Caco-2 (cell line): ENCODE results near the gene RHBDD1. TPM values are rescaled to one million over a fixed set of nuclear protein-coding genes. Genes with fewer than 3 reads are reported as not detected.

ENCODE experiments used
- BruUV-seq: library from RNA; stranded (reverse); fragments of 400-500 nt; replicated peaks from 2 replicates; lab custom pipeline; 2021; lab: Mats Ljungman, UMichigan
- CTCF ChIA-PET: fragments of 300-600 bp; sonication (Branson Sonifier 250); formaldehyde crosslinking; loops from one replicate; lab custom pipeline; 2022; ENCODE audit warnings: antibody characterized with exemption; lab: Charles Lee
- POLR2A ChIA-PET: fragments of 300-600 bp; sonication (Branson Sonifier 250); formaldehyde crosslinking; loops from one replicate; lab custom pipeline; 2022; ENCODE audit warnings: antibody characterized with exemption; lab: Charles Lee
- DNase-seq, 2 experiments: peaks; one replicate each; pipeline versions ENCODE4 v3.0.0 to v3.0.0-alpha.2; 2020 to 2022
- H3K27me3 ChIP-seq: replicated peaks from 2 replicates; pipeline ENCODE4 v1.6.0; 2011; ENCODE audit warnings: low read length; ENCODE audit not compliant: control insufficient read depth, insufficient read depth
- H3K36me3 ChIP-seq: 2 replicates; pipeline ENCODE4 v1.5.1; 2011; ENCODE audit warnings: low read length; ENCODE audit not compliant: control insufficient read depth, insufficient read depth
- H3K4me1 ChIP-seq: fragments of 250-450 bp; sonication (Bioruptor Pico); 2 replicates; pipeline ENCODE4 v1.5.1; 2020; ENCODE audit warnings: mild to moderate bottlenecking
- H3K4me3 ChIP-seq: 2 replicates; pipeline ENCODE4 v1.5.1; 2011; ENCODE audit warnings: low read depth, mild to moderate bottlenecking, control low read depth, low read length
- H3K9me3 ChIP-seq: fragments of 250-450 bp; sonication (Bioruptor Pico); 2 replicates; pipeline ENCODE4 v1.5.1; 2020; ENCODE audit warnings: mild to moderate bottlenecking, moderate library complexity
- H3K27ac Mint-ChIP-seq: one replicate; pipeline ENCODE4 v1.8.0; 2022; ENCODE audit warnings: mixed read lengths; ENCODE audit not compliant: unreplicated experiment
- H3K27me3 Mint-ChIP-seq: one replicate; pipeline ENCODE4 v1.8.0; 2022; ENCODE audit warnings: mixed read lengths; ENCODE audit not compliant: insufficient read depth, unreplicated experiment
- H3K36me3 Mint-ChIP-seq: one replicate; pipeline ENCODE4 v1.8.0; 2022; ENCODE audit warnings: mild to moderate bottlenecking, mixed read lengths; ENCODE audit not compliant: insufficient read depth, unreplicated experiment
- H3K4me1 Mint-ChIP-seq: one replicate; pipeline ENCODE4 v1.8.0; 2022; ENCODE audit warnings: low read depth, mixed read lengths; ENCODE audit not compliant: unreplicated experiment
- H3K4me3 Mint-ChIP-seq: one replicate; pipeline ENCODE4 v1.8.0; 2022; ENCODE audit warnings: mild to moderate bottlenecking, moderate library complexity, mixed read lengths; ENCODE audit not compliant: unreplicated experiment
- H3K9me3 Mint-ChIP-seq: one replicate; pipeline ENCODE4 v1.8.0; 2022; ENCODE audit warnings: mixed read lengths; ENCODE audit not compliant: unreplicated experiment
- intact Hi-C: fragments of 100-400 bp; cut with micrococcal nuclease; formaldehyde crosslinking; loops from one replicate; pipeline ENCODE4 v1.10.0; 2022; ENCODE audit not compliant: unreplicated experiment
- total RNA-seq: library from RNA; stranded (reverse); gene quantifications from 2 replicates; pipeline ENCODE4 v1.2.3, GENCODE V29; 2022
- TF ChIP-seq, protein P1 (sequence below), 2 experiments: fragments of 200-600 bp in 1 of 2; IDR thresholded peaks; 1 replicate in 1 of 2; 2 replicates in 1 of 2; pipeline versions ENCODE4 v1.5.1 to v1.8.0; 2011 to 2022; ENCODE audit warnings: antibody characterized with exemption in 1 of 2, control low read depth in 1 of 2, inconsistent platforms in 1 of 2, low read depth in 1 of 2, low read length in 1 of 2, mild to moderate bottlenecking in 1 of 2, moderate library complexity in 1 of 2; ENCODE audit not compliant: insufficient read depth in 1 of 2, severe bottlenecking in 1 of 2, unreplicated experiment in 1 of 2

RHBDD1 gene
- total RNA-seq, 1 experiment from 2014 or later, result 14.3 TPM

DNA sequence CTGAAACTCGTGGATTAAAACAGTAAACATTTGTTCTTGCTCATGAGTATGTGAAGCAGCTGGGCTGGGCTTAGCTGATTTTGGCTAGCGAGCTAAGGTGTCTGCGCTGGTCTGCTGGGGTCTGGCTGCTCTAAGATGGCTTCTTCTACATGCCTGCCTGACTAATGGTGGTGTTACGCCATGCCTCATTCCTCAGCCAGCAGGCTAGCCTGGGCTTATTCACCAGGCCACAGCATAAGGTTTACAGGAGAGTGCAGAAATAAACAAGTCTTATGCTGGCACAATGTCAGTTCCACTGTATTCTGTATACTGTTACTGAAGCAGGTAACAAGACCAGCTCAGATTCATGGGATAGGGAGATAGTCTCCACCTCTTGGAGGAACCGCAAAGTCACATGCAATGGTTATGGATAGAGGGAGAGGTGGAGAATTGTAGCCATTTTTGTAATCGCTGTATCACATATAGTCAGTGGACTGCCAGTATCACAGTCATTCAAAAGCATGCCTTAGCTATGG is 80.0 kb downstream of the RHBDD1 start:
- intact Hi-C loops, result no loop called here
- Histone ChIP-seq H3K27me3 (no peaks in the 10 kb centered on the region), H3K9me3 (no peaks in the 10 kb centered on the region), H3K4me3 (no peak overlapping the region), H3K4me1 (no peaks in the 10 kb centered on the region), H3K36me3 (no peaks in the 10 kb centered on the region)
- ChIA-PET POLR2A (no interaction called here), CTCF (no interaction called here)
- Mint-ChIP-seq H3K27me3 (no peaks in the 10 kb centered on the region), H3K36me3 (no peaks in the 10 kb centered on the region), H3K27ac (no peak overlapping the region), H3K4me3 (no peak overlapping the region), H3K4me1 (no peaks in the 10 kb centered on the region), H3K9me3 (no peaks in the 10 kb centered on the region)
- DNase-seq, result no peak
- no TSS peak for BruUV-seq
- TF ChIP-seq, protein P1, sequence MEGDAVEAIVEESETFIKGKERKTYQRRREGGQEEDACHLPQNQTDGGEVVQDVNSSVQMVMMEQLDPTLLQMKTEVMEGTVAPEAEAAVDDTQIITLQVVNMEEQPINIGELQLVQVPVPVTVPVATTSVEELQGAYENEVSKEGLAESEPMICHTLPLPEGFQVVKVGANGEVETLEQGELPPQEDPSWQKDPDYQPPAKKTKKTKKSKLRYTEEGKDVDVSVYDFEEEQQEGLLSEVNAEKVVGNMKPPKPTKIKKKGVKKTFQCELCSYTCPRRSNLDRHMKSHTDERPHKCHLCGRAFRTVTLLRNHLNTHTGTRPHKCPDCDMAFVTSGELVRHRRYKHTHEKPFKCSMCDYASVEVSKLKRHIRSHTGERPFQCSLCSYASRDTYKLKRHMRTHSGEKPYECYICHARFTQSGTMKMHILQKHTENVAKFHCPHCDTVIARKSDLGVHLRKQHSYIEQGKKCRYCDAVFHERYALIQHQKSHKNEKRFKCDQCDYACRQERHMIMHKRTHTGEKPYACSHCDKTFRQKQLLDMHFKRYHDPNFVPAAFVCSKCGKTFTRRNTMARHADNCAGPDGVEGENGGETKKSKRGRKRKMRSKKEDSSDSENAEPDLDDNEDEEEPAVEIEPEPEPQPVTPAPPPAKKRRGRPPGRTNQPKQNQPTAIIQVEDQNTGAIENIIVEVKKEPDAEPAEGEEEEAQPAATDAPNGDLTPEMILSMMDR (IDR thresholded peaks at IDR 0.05; ENCODE audit: insufficient read depth in 1 of 2, low read depth in 1 of 2, low read length in 1 of 2, severe bottlenecking in 1 of 2, unreplicated experiment in 1 of 2), result no peak

DNA sequence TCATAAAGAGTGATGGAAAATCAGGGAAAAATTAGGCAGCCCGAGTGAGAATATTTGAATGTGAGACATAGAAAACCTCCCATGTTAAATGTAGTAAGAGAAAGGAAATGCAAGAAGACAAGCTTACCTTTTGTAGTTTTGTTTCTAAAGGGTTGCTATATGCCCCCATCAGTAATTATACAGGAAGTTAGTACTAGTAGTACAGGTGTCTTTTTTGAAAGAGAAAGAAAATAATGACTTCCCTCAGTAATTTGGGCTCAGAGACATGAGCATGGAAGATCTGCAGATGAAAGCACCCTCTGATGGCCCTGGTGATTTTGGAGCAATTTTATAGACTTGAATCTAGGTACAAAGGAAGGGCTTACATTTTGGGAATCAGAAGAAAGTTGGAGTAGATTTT is 80.8 kb downstream of the RHBDD1 start:
- H3K4me3 ChIP-seq, result no peak overlapping the region
- no peaks in the 10 kb centered on the region for H3K36me3 Mint-ChIP-seq

DNA sequence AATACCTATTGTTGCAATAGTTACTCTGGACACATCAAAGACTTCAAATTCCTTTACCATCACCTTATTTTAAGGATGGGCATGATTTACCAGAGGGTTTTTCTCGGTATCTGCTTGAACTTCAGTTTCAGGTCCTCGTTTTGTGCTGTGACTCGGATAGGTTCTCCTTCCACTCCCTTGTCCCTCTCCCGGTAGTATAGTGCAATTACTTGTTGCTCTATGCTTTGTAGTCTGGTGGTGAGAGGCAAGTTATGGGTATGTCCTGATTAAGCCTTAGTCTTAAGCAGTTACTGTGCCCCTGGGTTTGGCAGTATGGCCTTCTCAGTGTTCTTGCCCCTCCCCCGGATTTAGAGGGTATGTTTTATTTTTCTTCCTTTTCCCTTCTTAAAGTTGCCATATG is 96.6 kb downstream of the RHBDD1 start:
- POLR2A ChIA-PET, result no interaction called here
- Mint-ChIP-seq H3K36me3 (no peaks in the 10 kb centered on the region), H3K27me3 (no peaks in the 10 kb centered on the region), H3K9me3 (no peaks in the 10 kb centered on the region), H3K27ac (no peak overlapping the region), H3K4me1 (no peaks in the 10 kb centered on the region), H3K4me3 (no peak overlapping the region)
- H3K27me3 ChIP-seq, result no peaks in the 10 kb centered on the region
- no TSS peak for BruUV-seq
- H3K4me1 ChIP-seq, result no peaks in the 10 kb centered on the region
- CTCF ChIA-PET, result no interaction called here
- H3K4me3 ChIP-seq, result no peak overlapping the region
- intact Hi-C loops, result no loop called here
- no peak for DNase-seq
- TF ChIP-seq, protein P1 (IDR thresholded peaks at IDR 0.05; ENCODE audit: insufficient read depth in 1 of 2, low read depth in 1 of 2, low read length in 1 of 2, severe bottlenecking in 1 of 2, unreplicated experiment in 1 of 2), result no peak
- H3K9me3 ChIP-seq, result no peaks in the 10 kb centered on the region
- no peaks in the 10 kb centered on the region for H3K36me3 ChIP-seq

More for the DNA sequence above, 80.8 kb downstream of the RHBDD1 start:
- H3K27me3 ChIP-seq, result no peaks in the 10 kb centered on the region
- Mint-ChIP-seq H3K27me3 (no peaks in the 10 kb centered on the region), H3K4me1 (no peaks in the 10 kb centered on the region), H3K27ac (no peak overlapping the region), H3K4me3 (no peak overlapping the region), H3K9me3 (no peaks in the 10 kb centered on the region)
- intact Hi-C loops, result no loop called here
- no peaks in the 10 kb centered on the region for H3K9me3 ChIP-seq
- POLR2A ChIA-PET, result no interaction called here
- no peak for DNase-seq
- no peaks in the 10 kb centered on the region for H3K4me1 ChIP-seq
- CTCF ChIA-PET, result no interaction called here
- no peaks in the 10 kb centered on the region for H3K36me3 ChIP-seq
- no TSS peak for BruUV-seq
- TF ChIP-seq, protein P1 (IDR thresholded peaks at IDR 0.05; ENCODE audit: insufficient read depth in 1 of 2, low read depth in 1 of 2, low read length in 1 of 2, severe bottlenecking in 1 of 2, unreplicated experiment in 1 of 2), result no peak
